NCI-H748 (cell line): Measurements from ENCODE around the gene PAX1.

Experiments used
- DNase-seq: peaks from one replicate; lab custom pipeline; 2025; ENCODE audit not compliant: unreplicated experiment; lab: John Stamatoyannopoulos, UW

Gene PAX1

DNA sequence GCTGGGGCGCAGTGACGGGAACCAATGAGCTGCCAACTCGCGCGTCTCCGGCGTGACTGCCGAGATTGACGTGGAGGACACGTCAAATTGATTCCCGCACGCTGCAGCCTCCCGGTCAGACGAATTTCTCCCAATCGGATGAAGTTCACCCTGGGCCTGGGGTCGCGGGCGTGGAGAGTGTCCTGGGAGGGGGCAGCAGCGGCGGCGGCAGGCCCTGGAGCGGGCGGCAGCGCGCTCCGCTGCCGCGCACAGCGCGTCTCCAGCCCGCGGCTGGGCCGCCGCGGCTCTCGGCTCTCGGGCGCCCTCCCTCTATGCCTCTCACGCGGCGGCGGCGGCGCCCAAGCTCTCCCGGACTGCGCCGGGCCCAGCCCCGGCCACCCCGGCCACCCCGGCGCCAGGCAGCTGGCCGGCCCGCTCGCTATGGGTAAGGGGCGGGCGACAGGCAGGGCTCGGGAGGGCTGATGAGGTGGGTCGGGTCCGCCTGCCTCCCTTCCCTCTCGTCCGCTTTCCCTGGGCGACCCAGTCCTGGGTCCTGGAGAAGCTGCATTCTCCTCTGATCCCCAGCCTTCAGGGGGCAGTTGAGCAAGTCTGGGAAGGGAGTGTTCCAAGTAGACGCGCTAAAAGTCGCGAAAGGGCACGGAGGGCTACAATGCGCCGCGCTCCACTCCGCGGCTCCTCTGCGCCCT is at the start of gene PAX1:
PAX1 (plus strand) TSS at position 90 of the 686 bp plus-strand sequence; CDS start at position 139, 49 bp downstream.
- DNase-seq, result peak; percentile 72

DNA sequence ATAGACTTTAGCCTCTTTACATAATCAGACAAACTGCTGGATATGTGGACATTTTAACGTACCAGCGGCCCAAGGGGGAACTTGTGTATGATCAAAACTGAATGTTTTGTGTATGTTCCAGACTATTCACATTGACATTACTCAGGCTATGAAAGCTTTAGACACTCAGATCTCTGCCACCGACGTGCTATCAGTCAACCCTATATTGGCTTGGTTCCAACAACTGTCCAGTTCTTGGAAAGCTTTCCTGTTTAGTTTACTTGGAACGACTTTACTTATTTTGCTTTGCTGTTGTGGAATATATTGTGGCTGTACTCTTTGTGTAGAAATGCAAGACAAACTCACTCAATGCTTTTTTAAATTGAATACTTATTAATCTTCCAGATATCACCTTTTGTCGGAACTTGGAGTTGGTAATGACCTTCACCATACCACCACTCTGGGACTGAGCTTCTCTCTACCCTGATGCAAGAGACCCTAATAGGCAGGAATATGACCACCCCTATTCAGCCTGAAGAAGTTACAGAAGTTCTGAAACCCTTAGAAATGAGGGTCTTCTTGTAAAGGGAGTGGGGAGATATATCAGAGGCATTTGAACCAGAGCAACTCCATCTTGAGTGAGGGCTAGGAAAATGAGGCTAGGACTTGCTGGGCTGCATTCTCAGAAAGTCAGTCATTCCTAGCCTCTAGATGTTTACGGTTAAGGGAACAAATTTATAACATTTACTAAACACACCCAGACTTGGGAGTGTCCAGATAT is 49.0 kb upstream of the PAX1 start:
- DNase-seq, result no peak

- no peak for DNase-seq
These were observed 43.9 kb upstream of the PAX1 start for GRCh38 chr20:21661488-21662055.

GRCh38 chr20:21663465-21663864 is 42.0 kb upstream of the PAX1 start:
- no peak for DNase-seq

- DNase-seq, result no peak
These were observed 39.6 kb upstream of the PAX1 start for GRCh38 chr20:21665687-21666446.

DNA sequence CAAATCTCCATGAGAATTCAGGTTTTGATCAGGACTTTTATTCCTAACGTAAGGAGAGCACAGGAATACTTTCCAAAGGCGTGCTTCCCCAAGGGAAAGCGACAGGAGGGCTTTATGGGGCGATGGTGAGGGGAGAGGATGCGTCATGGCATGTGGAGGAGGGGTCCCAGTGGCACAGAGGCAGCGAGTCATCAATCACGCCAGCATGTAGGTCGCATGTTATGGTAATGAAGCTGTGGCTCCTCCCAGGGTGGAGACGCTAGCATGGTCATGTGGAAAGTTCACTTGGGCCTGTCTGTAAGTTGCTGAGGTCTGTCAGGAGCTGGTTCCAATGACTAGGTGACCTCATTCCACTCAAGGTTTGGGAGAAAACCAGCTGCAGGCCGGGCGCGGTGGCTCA is 35.3 kb upstream of the PAX1 start:
- no peak for DNase-seq

DNA sequence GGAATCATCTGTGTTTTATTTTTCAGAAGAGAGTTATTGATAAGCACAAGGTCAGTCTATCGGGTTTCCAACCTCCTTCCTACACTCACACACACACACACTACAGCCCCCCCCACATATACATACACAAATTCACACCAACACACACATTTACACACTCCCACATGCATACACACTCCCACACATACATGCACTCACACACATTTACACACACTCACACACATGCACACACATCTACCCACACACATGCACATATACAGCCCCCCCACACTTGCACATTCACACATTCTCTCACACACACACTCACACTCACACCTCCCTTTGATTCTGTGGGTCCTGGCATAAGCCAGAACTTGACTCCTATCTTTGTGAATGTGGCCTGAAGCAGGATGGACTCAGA is 34.5 kb upstream of the PAX1 start:
- no peak for DNase-seq

DNA sequence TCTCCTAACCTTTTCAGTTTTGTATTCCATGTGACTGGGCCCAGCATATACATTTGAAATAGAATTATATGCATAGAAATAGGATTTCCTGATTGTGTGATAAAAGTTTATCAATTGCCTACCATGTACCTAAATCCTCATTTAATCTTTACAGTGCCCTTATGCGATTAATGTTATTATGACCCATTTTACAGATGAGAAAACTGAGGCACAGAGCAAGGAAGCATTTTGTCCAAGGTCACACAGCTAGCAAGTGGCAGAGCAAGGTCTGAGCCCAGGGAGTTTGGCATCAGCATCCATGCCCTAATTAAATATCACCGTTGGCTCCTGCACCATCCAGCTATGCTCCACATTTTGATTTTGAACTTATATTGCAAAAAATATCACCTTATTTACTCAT is 28.2 kb upstream of the PAX1 start:
- no peak for DNase-seq

DNA sequence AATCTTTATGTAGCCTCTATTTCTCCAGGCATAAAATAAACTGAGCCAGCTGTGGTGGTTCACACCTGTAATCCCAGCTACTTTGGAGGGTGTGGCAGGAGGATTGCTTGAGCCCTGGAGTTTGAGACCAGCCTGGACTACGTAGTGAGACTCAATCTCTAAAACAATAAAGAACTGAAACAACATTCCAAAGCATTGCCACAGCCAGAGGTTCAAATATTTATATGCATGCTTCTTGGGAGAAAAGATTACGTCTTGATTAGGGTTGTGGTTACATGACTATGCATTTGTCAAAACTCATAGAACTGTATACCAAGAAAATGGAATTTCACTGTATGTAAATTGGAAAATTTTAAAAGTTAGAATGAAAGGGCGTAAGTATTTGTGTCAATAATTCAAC is 27.7 kb upstream of the PAX1 start:
- no peak for DNase-seq

DNA sequence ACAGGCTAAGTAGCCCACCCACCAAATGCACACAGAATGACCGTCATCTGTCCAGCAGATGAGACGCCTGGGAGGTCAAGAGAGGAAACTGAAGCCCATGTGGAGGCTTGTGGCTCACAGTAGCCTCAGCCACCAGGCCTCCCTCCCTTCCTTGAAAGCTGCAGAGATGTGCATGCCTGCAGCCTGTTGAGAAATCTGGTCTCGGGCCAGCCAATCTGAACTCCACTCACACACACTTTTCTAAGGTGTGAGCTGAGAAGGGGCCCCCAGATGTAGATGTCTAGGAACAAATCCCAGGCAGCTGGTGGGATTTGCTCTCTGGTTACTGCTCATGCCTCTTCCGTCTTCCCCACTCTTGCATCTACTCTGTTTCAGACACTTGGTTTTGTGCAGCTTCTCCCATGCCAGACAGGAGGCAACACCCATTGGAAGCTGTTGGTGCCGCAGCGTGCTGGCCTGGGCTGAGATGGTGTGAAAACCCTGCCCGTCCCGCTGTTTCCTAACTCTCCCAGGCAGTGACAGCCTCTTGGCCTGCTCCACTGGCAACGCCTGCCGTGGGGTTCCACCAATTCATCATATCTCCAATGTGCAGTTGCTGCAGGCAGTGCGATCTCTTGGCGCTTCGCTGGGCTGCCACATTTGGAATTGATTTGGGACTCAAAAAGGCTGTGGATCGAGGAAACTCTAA is 24.1 kb upstream of the PAX1 start:
- no peak for DNase-seq

- DNase-seq, result no peak
These were observed 23.5 kb upstream of the PAX1 start for GRCh38 chr20:21681922-21682318.

DNA sequence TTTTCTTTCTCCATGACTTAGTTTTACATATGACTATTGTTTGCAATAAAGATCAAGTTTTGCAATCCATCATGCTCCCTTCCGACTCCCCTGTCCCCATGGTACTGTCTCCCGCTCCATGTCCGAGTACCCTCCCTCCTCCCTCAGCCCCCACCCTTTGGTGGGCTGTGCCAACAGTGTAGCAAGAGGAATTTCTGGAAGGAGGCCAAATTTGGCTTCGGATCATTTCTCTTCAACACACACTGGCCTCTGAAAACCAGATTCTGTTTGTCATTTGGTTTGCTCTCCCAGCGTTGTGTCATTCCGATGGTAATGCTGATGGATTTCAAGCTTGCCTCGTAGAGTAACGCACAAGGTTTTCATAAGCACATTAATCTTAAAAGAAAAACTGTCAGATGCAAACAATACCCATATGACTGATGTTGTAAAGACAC is 22.9 kb upstream of the PAX1 start:
- DNase-seq, result peak; percentile 92

DNA sequence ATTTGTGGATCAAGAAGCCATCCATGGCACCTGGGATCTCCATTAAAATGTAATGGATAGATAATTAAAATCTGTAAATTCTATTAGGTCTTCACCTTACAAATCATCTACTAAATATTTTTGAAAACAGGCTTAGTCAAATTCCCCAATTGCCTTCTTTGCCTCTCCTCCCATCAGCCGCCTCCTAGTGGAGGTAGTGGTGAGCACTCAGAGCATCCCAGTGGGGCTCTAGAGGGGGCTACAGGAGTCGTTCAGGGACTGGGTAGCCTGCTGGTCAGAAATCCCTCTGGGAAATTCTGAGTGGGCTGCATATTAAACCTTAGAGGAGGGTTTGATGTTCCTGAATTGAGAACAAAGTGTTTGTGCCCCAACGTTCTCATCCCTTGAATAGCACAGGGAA is 20.8 kb upstream of the PAX1 start:
- no peak for DNase-seq

GRCh38 chr20:21685981-21686380 is 19.5 kb upstream of the PAX1 start:
- no peak for DNase-seq

DNA sequence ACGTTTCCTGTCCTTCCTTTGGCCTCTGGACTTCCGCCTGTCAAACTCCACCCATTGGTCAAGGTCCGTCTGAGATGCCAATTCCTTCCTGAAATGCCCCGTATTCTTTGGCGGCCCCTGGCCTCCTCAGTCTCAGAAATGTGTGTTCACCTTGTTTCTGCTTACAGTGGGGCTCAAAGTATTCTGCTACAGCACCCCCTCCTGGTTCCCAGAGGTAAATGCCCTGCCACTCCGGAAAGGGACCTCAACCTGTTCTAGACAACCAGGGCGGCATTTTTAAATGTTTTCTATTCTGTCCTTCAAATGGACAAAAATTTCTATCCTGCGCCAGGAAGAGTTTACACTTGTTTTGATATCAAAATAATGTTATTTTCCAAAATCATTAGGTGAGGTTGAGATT is 12.1 kb upstream of the PAX1 start:
- peak; percentile 57 for DNase-seq

DNA sequence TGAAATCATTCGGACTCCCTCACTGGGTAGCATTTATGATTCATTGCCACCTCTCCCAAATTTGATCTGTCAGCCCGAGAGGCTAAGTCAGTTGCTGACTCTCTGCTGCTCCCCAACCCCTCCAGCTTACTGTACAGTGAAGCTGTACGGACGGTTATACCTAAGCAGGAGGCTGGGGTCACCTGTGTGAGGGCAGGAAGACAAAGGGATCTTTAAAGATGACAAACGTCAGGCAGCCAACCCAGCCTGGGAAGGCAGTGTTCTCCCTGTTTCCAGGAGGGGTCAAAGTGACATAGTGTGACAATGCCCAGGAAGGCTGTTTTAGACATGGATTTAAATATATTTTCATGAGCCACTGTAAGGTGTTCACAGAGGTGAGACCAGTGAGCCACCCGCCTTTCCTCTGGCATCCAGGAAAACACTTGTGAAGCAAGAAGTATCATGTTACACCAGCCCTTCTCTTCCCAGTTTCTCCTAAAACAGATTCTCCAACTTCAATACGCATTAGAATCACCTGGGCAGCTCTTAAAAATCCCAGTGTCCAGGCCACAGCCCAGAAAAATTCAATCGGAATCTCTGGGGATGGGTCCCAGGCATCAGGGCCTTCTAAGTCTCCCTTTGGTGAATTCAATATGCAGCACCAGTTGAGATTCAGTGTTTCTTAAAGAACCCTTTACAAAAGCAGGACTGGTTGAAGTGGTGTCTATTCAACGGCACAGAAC is 6.8 kb upstream of the PAX1 start:
- DNase-seq, result no peak

DNA sequence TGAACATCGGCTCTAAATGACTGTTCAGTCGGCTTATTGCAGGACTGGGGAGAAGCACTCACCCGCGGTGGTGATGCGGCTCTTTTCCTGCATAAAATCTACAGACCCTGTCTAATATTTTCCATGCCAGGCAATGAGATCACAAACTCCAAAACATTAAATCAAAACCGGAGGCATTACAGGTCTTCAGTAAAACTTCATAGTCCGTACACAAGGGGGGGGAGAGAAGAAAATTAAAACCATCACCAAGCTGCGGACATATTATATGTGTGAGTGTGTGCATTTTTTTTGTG is 6.3 kb upstream of the PAX1 start:
- no peak for DNase-seq

DNA sequence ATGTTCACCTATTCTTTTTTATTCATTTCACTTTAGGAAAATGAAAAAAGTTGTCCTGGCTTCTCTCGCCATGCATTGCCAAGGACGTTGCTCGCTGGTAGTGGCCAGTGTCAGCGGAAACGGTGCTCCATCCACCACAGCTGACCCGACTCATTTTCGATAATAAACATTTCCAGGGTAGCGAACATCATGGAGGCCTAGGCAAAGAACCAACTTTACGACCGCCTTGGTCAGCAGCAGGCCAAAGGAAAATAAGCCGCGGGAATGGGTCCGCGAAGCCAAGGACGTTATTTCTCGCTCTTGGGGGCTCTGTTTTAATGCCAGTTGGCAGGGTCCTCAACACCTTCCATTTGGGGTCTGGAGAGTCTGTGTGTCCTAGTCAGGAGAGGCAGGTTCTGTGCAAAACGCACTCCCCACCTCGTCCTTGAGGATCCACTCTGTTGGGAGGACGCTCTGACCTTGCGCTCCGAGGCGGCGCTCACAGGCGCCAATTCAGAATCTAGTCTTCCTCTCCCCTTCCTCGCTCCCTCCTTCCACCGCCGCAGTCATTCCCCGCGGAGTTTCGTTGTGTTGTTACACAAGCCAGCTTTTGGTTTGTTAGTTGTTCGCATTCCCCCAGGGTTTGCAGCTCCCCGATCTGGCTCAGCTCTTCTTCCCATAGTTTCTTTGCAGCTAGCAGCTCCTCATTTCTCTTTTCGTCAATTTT is 4.1 kb upstream of the PAX1 start:
- no peak for DNase-seq

DNA sequence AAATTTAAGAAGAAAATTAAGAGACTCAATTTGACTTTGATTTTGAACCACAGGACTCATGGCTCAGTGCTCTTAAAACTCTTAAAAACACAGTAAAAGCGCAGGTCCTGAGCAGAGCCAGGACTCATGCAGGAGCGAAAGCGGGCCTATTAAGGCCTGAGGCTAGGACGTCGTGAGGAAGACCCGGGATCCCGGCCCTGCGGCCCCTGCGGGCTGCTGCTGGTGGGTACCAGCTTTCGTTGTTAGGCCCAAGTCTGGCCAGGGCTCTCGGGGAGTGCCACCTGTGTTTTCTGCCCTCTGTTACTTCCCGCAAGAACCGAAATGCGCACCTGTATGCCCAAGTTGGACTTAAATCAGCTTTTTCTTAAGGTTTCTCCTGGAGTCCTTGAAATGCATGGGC is 3.4 kb upstream of the PAX1 start:
- no peak for DNase-seq
